HG03139 (cell line): ENCODE measurements around the gene GLP1R.

Experiments used
- ATAC-seq: cut with Tn5 transposase; IDR thresholded peaks from one replicate; pipeline ENCODE4 v1.9.1; 2021; ENCODE audit not compliant: unreplicated experiment

The GLP1R gene

GRCh38 chr6:39061588-39061987 is 13.0 kb downstream of the GLP1R start:
- ATAC-seq, result no peak

GRCh38 chr6:39062014-39062740 is 13.6 kb downstream of the GLP1R start:
- no peak for ATAC-seq

- ATAC-seq, result no peak
Observed at GRCh38 chr6:39063526-39063925, 14.9 kb downstream of the GLP1R start.

- no peak for ATAC-seq
Observed at GRCh38 chr6:39065561-39065960, 17.0 kb downstream of the GLP1R start.

GRCh38 chr6:39068391-39068790 is 19.8 kb downstream of the GLP1R start:
- ATAC-seq, result no peak

GRCh38 chr6:39072830-39073229 is 24.2 kb downstream of the GLP1R start:
- no peak for ATAC-seq

GRCh38 chr6:39073471-39074355 is 25.1 kb downstream of the GLP1R start:
- ATAC-seq, result no peak

- ATAC-seq, result no peak
Observed at GRCh38 chr6:39074486-39074885, 25.9 kb downstream of the GLP1R start.

- ATAC-seq, result no peak
Observed at GRCh38 chr6:39075010-39075686, 26.6 kb downstream of the GLP1R start.

- ATAC-seq, result no peak
Observed at GRCh38 chr6:39075807-39076622, 27.4 kb downstream of the GLP1R start.

GRCh38 chr6:39076623-39077535 is 28.3 kb downstream of the GLP1R start:
- ATAC-seq, result no peak

- ATAC-seq, result no peak
Observed at GRCh38 chr6:39077882-39078594, 29.5 kb downstream of the GLP1R start.

- ATAC-seq, result no peak
Observed at GRCh38 chr6:39078695-39079094, 30.1 kb downstream of the GLP1R start.

GRCh38 chr6:39079197-39080125 is 30.9 kb downstream of the GLP1R start:
- no peak for ATAC-seq

- ATAC-seq, result no peak
Observed at GRCh38 chr6:39080246-39080875, 31.8 kb downstream of the GLP1R start.

GRCh38 chr6:39082310-39082709 is 33.7 kb downstream of the GLP1R start:
- ATAC-seq, result no peak

GRCh38 chr6:39083231-39083634 is 34.7 kb downstream of the GLP1R start:
- no peak for ATAC-seq

- no peak for ATAC-seq
Observed at GRCh38 chr6:39084506-39084905, 35.9 kb downstream of the GLP1R start.
